Measurements from ENCODE around the gene MBL2. TPM values are rescaled to one million over a fixed set of nuclear protein-coding genes. Genes with fewer than 3 reads are reported as not detected.

MBL2 gene
- total and polyA plus RNA-seq, 2 donors from 2014 or later = not detected

DNA sequence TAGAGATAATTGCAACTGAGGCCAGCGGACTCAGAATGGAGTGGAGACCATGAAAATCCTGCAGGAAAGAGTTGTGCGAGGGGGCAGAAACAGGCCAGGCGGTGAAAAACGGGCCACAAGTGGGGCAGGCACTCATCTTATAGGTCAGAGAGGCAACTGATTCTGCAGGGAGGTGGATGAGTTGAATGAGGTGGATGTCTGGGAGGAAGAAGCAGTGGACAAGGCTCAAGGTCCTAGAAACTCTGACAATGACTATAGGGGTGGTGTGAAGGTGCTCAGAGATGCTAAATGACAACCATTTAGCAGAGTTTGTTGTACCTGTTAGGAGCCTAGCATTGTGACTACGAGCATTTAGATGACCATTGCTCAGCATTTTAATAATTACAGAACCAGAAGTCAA, 33.6 kb downstream of the MBL2 start:
- H3K9me3 ChIP-seq (ENCODE audit: control insufficient read depth in 2 of 3, insufficient read depth in 1 of 3, low read length in 3 of 3) = no peaks in the 10 kb centered on the region
- FAIRE-seq (no peak), DNase-seq (no peak)
- intact Hi-C loops (cut with DNase I) = no loop called here
- H3K4me3 ChIP-seq (ENCODE audit: low read length in 3 of 3) = no peak overlapping the region
- no peaks in the 10 kb centered on the region for H3K4me1 ChIP-seq (ENCODE audit: control insufficient read depth in 2 of 3, insufficient read depth in 2 of 3, low read depth in 1 of 3, low read length in 3 of 3)
- H3K27ac ChIP-seq (ENCODE audit: low read depth in 2 of 2, low read length in 2 of 2) = no peak overlapping the region
- no peaks in the 10 kb centered on the region for H3K27me3 ChIP-seq (ENCODE audit: control insufficient read depth, insufficient read depth, low read length)
- no peak overlapping the region for H3K9ac ChIP-seq (ENCODE audit: low read length in 3 of 3)
- TF ChIP-seq, protein P1, sequence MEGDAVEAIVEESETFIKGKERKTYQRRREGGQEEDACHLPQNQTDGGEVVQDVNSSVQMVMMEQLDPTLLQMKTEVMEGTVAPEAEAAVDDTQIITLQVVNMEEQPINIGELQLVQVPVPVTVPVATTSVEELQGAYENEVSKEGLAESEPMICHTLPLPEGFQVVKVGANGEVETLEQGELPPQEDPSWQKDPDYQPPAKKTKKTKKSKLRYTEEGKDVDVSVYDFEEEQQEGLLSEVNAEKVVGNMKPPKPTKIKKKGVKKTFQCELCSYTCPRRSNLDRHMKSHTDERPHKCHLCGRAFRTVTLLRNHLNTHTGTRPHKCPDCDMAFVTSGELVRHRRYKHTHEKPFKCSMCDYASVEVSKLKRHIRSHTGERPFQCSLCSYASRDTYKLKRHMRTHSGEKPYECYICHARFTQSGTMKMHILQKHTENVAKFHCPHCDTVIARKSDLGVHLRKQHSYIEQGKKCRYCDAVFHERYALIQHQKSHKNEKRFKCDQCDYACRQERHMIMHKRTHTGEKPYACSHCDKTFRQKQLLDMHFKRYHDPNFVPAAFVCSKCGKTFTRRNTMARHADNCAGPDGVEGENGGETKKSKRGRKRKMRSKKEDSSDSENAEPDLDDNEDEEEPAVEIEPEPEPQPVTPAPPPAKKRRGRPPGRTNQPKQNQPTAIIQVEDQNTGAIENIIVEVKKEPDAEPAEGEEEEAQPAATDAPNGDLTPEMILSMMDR (IDR thresholded peaks at IDR 0.05; ENCODE audit: borderline replicate concordance, extremely low read depth, insufficient read depth) = no peak
- H3K36me3 ChIP-seq (ENCODE audit: control insufficient read depth in 2 of 3, insufficient read depth in 3 of 3, low read length in 3 of 3) = no peaks in the 10 kb centered on the region

DNA sequence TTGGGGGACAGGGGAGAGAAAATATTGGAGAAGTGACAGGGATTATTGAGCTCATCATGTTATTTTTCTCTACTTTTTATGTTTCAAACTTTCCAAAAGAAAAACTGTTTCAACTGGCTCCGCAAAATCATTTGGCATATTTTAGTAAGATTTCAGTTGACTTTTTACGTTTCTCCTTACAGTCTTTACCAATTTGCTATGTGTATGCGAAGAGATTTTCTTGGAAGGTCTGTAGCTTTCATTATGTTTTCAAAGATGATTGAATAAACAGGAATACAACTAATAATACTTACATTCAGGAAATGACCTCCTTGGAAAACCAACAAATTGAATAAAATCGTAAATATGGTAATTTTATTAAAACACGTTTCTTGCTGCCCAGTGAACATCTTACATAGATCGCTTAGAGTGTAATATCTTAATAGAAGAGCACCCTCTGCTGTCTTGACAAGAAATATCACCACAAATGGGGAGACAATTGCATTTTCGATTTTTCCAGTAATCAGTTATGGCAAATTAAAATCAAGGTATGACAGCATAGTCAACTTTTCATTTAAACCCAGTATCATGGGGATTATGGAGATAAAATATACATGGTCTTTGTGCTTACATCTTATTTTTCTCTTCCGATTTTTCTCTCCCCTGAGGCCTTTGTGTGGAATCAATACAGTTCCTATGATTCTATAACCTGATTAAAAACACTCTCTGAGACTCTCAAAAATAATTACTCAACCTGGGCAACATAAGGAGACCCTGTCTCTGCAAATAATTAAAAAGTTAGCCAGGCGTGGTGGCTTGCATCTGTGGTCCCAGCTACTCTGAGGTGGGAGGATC, 43.1 kb downstream of the MBL2 start:
- FAIRE-seq = peak; percentile 93
- intact Hi-C loops (cut with DNase I) = no loop called here
- Histone ChIP-seq H3K4me1 (ENCODE audit: control insufficient read depth in 2 of 3, insufficient read depth in 2 of 3, low read depth in 1 of 3, low read length in 3 of 3) (no peaks in the 10 kb centered on the region), H3K36me3 (ENCODE audit: control insufficient read depth in 2 of 3, insufficient read depth in 3 of 3, low read length in 3 of 3) (no peaks in the 10 kb centered on the region), H3K27me3 (ENCODE audit: control insufficient read depth, insufficient read depth, low read length) (no peaks in the 10 kb centered on the region), H3K9ac (ENCODE audit: low read length in 3 of 3) (peak overlapping the region in 1 of 3 donors; percentile 13), H3K27ac (ENCODE audit: low read depth in 2 of 2, low read length in 2 of 2) (no peak overlapping the region), H3K9me3 (ENCODE audit: control insufficient read depth in 2 of 3, insufficient read depth in 1 of 3, low read length in 3 of 3) (no peaks in the 10 kb centered on the region), H3K4me3 (ENCODE audit: low read length in 3 of 3) (no peak overlapping the region)
- DNase-seq = peak in 2 of 5 donors; percentile 48 to 55
- TF ChIP-seq, protein P1 (IDR thresholded peaks at IDR 0.05; ENCODE audit: borderline replicate concordance, extremely low read depth, insufficient read depth) = peak; percentile 53

DNA sequence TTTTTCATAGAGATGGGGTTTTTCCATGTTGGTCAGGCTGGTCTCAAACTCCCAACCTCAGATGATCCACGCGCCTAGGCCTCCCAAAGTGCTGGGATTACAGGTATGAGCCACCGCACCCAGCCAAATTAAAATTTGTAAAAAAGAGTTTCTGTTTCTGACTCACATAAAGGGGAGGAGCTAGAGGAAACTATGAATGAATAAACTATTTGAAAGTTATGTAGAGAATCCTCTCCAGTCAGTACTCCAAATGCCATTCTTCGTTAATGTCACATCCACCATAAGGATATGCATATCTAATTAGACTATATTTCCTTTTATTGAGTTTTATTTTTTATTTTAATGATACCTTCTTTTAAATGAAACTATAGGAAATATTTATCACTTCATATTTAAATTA, 52.6 kb downstream of the MBL2 start:
- H3K4me1 ChIP-seq (ENCODE audit: control insufficient read depth in 2 of 3, insufficient read depth in 2 of 3, low read depth in 1 of 3, low read length in 3 of 3) = no peaks in the 10 kb centered on the region
- TF ChIP-seq, protein P1 (IDR thresholded peaks at IDR 0.05; ENCODE audit: borderline replicate concordance, extremely low read depth, insufficient read depth) = no peak
- H3K4me3 ChIP-seq (ENCODE audit: low read length in 3 of 3) = no peak overlapping the region
- H3K9ac ChIP-seq (ENCODE audit: low read length in 3 of 3) = no peak overlapping the region
- H3K27me3 ChIP-seq (ENCODE audit: control insufficient read depth, insufficient read depth, low read length) = no peaks in the 10 kb centered on the region
- no peak for FAIRE-seq
- no peak for DNase-seq
- no peak overlapping the region for H3K27ac ChIP-seq (ENCODE audit: low read depth in 2 of 2, low read length in 2 of 2)
- H3K9me3 ChIP-seq (ENCODE audit: control insufficient read depth in 2 of 3, insufficient read depth in 1 of 3, low read length in 3 of 3) = no peaks in the 10 kb centered on the region
- intact Hi-C loops (cut with DNase I) = no loop called here
- H3K36me3 ChIP-seq (ENCODE audit: control insufficient read depth in 2 of 3, insufficient read depth in 3 of 3, low read length in 3 of 3) = no peaks in the 10 kb centered on the region
